Stimulated activated CD4-positive, alpha-beta T cell treated with anti-CD3 and anti-CD28 coated beads, Interleukin-15, amount 100 ng/mL, for 48 hours (primary cell): ENCODE measurements around the gene ASB6.
"Not testable (repeated sequence)": the region's sequence is repeated elsewhere in the genome, so short reads cannot be mapped to it uniquely, and the experiment has no call there.

Source experiments
- DNase-seq, 2 donors: peaks; one replicate each; pipeline ENCODE4 v3.0.0-alpha.2; 2020; ENCODE audit warnings: low read depth in 2 of 2

Gene ASB6

DNA sequence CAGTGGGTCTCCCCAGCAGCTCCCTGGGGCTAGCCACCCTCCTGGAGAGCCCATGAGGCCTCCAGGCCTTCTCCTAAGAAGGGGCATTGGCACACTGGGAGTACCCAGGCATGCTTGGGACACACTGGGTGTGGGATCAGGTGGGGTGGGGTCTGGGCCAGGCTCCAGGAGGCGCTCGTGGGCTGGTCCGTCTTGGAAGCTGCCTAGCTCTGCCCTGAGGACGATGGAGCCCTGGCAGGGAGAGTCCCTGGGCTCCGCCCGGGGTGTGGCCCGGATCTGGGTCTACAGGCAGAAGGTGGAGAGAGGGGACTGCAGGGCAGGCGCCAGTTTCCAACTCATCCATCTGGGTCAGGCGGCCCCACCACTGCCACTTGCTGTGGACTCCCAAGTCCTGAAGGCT lies 25.9 kb upstream of the ASB6 start:
- DNase-seq: no peak

DNA sequence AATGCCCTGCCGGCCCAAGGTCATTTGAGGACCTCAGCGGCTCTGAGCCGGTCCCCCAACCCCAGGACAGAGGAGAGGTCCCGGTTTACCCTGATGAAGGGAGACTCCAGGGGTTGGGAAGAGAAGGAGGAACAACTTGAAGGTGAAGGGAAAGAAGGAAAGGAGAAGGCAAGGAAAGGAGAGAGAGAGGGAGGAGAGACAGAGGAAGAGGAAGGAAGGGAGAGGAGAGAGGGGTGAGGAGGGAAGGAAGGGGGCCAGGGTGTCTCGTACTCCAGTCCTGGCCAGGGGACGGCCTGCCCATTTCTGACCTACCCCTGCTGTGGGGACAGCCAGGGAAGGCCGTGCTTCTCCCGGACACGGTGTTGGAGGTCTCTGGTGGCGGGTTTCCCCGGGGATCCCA lies 25.4 kb upstream of the ASB6 start:
- DNase-seq: no peak

- no peak for DNase-seq
These were observed 24.6 kb upstream of the ASB6 start for GRCh38 chr9:129666575-129666974.

- DNase-seq: no peak
These were observed 24.0 kb upstream of the ASB6 start for GRCh38 chr9:129665814-129666520.

GRCh38 chr9:129665389-129665775 lies 23.4 kb upstream of the ASB6 start, which contains the start of gene PRRX2:
PRRX2 (plus strand) TSS chr9:129665647; CDS start chr9:129665868, 221 bp downstream.
- no peak for DNase-seq

DNA sequence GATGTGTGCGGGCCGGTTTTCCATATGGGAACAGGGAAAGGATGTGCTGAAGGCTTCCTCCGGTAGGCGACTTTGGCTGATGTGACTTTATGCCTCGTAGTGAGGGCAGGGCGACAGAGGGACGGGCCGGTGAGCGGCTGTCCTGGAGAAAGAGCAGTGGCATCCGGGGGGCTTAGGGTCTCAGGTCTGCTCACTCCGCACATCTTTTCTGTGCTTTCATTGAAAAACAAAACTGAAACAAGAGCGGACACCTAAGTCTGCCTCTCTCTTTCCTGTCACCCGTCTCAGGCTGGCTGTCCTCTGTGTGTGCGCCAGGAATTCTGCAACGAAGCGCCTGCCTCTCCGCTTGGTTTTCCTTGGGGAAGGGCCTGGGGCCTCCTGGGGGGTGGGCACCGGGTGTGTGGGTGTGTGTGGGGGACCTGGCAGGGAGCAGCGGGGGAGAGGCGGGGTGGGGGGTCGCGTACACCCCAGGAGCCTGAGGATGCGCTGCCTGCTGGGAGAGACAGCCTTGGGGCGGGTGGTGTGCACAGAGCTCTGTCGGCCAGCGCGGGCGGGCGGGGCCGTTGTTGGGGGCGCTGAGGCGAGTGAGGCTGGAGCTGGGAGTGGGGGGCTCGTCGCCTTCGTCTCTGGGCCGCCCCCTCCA lies 22.9 kb upstream of the ASB6 start:
- DNase-seq: no peak

GRCh38 chr9:129662239-129662638 lies 20.3 kb upstream of the ASB6 start:
- not testable (repeated sequence) for DNase-seq

DNA sequence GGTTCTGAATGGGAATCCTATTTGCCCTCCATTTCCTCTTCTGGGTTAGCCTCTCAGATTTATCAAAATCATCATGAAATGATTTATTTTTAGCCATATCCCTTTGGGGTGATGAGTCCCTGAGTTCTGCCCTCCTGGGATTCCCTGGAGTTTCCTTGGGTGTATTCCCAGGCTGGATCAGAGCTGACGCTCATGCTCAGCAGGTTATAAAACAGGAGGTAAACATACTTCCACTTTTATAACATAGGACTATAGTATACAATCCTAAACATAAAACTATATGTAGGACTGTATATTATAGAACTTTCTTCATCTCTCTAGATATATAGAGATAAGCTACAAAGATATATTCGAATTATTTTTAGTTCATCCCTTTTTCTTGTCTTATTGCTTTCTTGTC lies 19.1 kb upstream of the ASB6 start:
- no peak for DNase-seq

DNA sequence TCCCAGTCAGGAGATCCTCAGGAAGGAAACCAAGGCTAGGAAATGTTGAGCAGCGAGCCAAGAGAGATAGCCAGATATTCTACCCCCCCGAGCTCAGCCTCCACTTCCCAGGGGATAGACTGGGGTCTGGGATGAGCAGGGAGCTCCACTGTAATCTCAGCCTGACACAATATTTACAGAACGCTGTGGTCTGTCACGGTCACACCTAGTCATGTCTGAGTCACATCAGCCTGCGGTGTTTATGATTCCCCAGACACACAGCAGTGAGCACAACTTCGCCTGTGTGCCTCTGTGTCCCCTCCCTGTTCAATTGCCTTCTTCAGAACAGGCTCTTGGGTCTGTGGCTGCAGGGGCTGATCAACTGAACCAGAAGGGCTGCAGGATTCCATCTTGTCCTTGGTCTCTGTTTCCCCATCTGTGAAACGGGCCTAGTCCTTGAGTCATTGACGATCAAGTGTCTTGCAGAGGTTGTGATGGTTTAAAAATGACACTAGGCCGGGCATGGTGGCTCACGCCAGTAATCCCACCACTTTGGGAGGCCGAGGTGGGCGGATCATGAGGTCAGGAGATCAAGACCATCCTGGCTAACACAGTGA lies 14.9 kb upstream of the ASB6 start:
- DNase-seq: no peak

DNA sequence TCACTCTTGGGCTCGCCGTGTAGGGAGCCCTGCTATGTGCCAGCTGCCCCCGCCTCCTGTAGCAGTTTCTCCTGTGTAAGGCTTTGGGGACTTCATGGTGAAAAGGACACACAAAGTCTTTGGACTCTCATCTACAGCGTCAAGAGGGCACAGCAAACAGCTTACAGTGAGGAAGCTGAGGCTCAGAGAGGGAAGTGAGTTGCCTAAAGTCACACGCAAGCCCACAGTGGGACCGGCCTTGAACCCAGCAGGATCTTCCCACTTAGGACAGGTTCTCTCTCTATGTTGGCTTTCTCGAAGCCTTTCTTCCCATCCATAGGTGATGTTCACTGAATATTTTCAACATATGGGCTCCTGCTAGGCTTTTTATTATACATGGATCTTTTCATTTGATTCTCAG lies 13.7 kb upstream of the ASB6 start:
- DNase-seq: no peak

DNA sequence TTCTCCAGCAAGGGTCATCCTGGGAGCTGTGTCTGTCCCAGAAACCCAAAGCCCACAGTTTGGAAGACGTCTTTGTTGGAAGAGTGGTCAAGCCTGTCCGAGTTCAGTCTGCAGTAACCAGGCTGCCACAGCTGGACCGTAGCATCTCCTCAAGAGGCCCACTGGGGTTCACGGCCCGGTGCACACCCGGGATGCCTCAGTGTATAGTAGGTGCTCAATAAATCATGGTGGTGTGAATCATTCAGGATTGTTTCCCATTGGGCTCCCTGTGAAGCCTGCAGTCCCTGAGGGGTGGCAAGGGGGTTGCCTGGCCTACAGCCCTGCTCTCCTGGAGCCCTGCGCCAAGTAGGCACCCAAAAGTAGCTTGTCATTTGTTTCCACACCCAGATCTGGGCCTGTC lies 13.2 kb upstream of the ASB6 start:
- no peak for DNase-seq

DNA sequence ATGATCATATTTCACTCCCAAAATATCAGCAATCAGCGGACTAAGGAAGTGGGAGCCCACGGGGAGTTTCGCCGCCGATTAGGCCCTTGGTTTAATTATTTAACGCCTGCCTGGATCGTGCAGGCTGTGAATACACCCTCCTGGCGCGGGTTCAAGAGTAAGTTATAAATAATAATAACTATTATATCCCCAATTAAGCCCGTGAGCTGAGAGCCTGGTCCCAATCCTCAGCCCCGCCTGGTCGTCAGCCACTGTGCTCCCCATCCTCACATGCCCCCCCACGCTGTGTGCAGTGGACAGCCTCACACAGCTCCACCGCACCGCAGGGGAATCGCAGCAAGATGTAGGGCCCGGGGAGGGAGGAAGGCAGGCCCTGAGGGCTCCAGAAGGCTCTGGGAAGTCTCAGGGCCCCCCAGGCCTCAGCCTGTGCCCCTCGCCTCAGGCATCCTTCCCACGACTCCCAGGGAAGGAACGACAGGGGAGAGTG lies 12.6 kb upstream of the ASB6 start:
- no peak for DNase-seq

DNA sequence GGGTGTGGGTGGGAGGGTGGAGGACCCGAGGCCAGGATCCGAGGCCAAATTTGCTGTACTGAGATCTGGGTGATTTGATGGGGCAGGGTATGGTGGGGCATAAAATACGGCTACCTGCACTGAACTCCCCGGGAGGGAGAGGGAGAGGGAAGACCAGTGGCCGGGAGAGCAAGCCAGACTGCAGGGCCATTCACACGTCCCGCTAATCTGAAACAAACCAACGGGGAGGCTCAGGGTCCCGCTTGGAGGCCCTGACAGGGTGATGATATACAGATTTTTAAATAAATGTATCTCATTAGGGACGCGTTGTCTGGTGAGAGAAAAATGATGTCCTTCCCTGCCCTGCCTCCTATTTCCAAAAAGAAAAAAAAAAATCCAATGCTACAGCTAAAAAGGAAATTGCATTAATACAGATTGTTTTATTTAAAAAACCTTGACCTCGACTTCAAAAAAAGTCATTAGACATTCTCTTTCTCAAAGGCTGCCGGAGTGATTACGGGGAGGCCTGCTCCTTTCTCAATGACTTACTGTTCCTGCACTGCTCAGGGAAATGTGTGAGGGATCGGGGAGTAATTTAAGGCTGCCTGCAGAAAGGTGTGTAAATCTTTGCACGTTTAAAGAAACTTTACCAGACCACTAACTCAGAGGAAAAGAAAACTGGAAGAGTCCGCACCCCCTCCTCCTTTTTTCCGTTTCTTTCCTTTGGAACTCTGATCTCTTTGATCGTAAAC lies 12.0 kb upstream of the ASB6 start:
- DNase-seq: no peak

DNA sequence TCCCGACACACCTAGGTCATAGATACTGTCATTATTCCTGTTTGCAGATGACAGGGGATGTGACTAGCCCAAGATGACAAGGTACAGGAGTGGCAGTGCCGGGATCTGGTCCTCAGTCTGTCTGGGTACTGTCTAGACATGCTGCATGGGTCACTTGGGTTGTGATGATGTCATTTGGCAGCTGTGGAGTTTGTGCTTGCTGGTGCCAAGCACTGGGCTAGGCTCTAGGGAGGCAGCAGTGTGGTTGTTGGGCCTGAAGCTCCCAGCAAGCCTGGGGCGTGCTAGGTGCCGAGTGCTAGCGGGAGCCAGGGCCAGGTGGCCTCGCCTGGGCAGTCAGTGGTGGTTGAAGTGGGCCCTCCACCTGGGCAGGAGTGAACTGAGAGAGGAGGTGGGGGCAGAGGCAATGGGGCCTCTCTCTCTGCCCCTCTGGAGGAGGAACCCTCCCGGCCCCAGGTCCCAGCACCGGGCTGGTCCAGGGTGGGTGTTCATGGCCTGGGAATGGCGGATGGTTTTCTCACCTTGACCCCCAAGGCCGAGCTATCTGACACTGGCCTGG lies 8.8 kb upstream of the ASB6 start:
- no peak for DNase-seq

DNA sequence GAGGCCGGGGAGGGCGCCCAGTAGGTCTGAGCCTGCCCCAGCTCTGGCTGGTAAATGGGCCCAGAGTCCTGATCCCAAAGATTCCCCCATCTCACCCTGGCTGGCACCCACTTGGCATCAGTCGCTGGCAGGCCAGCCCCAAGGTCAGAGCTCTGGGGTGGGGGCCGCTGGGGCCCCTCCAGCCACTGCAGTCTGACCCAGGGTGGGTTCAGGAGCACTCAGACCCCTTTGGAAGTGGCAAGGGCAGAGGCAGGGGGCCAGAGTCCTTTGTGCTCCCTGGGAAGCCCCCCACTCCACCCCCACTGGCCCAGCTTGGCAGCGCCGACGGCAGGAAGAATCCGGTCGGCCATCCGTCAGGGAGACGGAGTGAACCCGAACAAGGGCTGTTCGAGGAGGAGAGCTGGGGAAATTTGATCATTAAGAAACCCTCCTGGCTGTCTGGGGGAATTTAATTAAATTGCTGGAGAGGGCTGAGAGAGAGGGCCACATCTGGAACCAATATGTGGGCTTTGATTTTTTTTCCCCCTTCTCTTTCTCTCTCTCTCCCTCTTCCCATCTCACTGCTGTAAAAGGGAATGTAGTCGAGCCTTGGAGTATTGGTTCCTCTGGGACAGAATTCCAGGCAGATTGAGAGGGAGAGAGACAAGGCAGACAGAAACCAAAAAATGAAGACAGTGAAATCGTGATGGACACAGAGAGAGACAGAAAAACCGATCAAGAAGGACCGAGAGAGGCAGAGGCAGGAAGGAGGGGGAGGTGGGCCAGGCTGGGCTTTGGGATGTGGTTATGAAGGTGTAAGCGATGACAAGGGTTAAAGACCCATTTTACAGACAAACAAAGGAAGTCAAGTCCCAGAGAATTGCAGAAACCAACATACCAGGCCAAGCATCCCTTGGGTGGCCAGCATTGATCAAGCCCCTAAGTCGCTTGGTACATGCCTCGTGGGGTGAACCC lies 8.1 kb upstream of the ASB6 start:
- no peak for DNase-seq

GRCh38 chr9:129648764-129649115 lies 6.8 kb upstream of the ASB6 start:
- no peak for DNase-seq

DNA sequence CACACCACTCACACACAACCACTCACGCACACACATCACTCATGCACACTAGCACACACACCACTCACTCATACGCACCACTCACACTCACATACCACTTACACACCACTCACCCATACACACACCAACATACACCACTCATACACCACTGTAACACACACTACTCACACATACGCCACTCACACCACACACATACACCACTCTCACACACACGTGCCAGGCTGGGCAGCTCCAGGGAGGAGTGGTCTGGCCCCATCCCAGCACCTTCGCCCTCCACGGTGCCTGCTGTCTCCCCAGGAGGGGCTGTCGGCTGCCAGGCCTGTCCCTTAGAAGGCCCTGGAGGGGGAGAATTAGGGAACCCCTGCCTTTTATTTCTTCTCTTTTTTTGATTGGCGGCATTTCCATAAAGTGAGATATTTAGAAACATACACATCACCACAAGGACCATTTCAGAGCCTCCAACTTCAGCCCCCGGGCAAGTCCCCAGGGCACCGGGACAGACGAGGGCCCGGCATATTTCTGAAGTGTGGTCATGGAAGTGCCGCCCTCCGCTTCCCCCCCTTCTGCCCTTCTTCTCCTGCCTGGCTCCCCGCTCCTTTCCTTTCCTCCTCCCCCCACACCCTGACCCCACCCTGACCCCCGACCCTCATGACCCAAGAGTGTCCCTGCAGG lies 6.3 kb upstream of the ASB6 start:
- DNase-seq: no peak

DNA sequence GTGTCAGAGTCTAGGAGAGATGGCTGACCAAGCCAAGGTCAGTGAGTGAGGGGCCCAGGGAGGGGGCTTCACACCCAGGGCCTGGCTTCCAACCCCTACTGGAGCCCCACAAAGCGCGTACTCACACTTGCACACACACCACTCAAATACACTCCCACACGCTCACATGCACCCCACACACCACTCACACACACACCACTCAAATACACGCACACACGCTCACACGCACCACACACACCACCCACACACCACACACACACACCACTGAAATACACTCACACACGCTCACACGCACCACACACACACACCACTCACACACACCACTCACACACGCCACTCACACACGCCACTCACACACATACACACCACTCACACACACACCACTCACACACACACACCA lies 5.7 kb upstream of the ASB6 start:
- no peak for DNase-seq

DNA sequence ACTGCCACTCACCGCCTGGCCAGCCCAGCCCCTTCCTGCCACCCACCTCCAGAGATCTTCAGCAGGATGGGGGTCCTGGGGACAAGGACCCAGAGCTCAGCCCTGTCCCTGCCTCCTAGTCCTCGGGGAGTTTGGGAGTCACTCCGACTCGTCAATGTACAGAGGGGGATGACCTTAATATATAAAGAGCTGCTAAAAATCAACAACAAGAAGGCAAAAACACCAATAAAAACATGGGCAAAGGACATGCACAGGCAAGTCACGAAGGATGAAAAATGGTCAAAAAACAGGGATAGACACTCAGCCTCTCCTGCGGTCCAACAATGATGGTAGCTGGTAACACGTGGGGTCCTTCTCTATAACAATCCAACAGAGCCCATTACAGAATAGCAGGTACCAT lies 4.7 kb upstream of the ASB6 start:
- no peak for DNase-seq

- DNase-seq: no peak
These were observed 4.3 kb upstream of the ASB6 start for GRCh38 chr9:129646252-129646651.

- no peak for DNase-seq
These were observed 3.0 kb upstream of the ASB6 start for GRCh38 chr9:129644902-129645301.
